ENCODE data around the gene PIGR. TPM values are rescaled to one million over a fixed set of nuclear protein-coding genes. Genes with fewer than 3 reads are reported as not detected.

The PIGR gene
- total RNA-seq, 1 donor from 2014 or later: not detected

- TF ChIP-seq CTCF (IDR thresholded peaks at IDR 0.05): no peak
- Mint-ChIP-seq H3K4me1 (ENCODE audit: unreplicated experiment) (no peaks in the 10 kb centered on the region), H3K36me3 (ENCODE audit: unreplicated experiment) (no peaks in the 10 kb centered on the region), H3K4me3 (ENCODE audit: unreplicated experiment) (no peak overlapping the region), H3K9me3 (ENCODE audit: unreplicated experiment) (no peaks in the 10 kb centered on the region), H3K27ac (ENCODE audit: unreplicated experiment) (no peak overlapping the region), H3K27me3 (ENCODE audit: unreplicated experiment) (peaks cover 38% of the 10 kb centered on the region)
- DNase-seq (ENCODE audit: extremely low spot score, unreplicated experiment): no peak
Measured at GRCh38 chr1:206974140-206974539, 27.9 kb upstream of the PIGR start.

DNA sequence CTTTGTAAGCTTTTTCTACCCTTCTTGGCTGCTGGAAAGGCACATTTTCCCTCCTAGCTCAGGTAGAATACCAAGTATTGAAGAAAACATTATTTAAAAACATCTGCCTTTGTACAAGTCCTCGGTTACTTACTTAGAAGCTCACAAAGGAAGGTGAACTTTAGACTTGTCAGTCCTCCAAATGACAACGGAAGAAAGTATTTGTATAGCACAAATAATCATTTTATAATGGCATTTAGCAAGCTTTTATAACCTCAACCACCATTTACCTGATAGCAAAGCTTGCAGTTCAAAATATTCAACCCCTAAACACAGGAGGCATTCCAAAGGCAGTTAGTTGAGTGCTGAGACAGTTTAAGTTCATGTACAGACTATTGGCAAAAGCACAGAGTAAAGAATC lies 26.5 kb upstream of the PIGR start:
- no peak for DNase-seq (ENCODE audit: extremely low spot score, unreplicated experiment)
- H3K27ac Mint-ChIP-seq (ENCODE audit: unreplicated experiment): no peak overlapping the region
- TF ChIP-seq CTCF (IDR thresholded peaks at IDR 0.05): no peak
- peaks cover 35% of the 10 kb centered on the region for H3K27me3 Mint-ChIP-seq (ENCODE audit: unreplicated experiment)
- H3K9me3 Mint-ChIP-seq (ENCODE audit: unreplicated experiment): no peaks in the 10 kb centered on the region
- no peaks in the 10 kb centered on the region for H3K4me1 Mint-ChIP-seq (ENCODE audit: unreplicated experiment)
- H3K4me3 Mint-ChIP-seq (ENCODE audit: unreplicated experiment): no peak overlapping the region
- H3K36me3 Mint-ChIP-seq (ENCODE audit: unreplicated experiment): no peaks in the 10 kb centered on the region

DNA sequence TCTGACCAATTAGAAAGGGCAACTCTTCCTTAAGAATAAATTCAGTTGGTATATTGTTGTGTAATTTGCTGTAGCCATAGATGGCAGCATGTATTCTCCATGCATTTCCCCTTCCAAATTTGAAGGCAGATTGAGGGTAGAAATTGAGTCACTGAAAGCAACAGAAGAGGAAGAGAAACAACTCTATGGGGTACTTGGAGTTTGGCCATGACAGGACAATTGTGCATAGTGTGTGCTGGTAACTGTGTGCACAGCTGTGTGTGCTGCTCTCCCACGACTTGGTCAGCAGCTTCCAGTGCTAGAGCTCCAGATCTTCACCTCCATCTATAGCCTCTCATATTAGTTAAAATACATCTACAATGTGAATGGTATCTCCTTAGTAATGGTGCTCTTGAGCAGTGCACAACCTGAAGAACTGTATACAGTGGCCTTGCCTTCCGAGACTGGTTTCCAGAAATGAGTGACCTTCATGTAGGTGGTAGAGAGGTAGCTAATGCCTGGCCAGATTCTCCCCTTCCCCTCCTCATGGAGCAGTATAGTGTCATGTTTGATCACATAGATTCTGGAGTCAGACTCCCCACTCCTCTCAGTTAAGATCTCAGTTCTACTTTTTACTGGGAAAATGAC lies 24.9 kb upstream of the PIGR start:
- no peak for TF ChIP-seq CTCF (IDR thresholded peaks at IDR 0.05)
- Mint-ChIP-seq H3K36me3 (ENCODE audit: unreplicated experiment) (no peaks in the 10 kb centered on the region), H3K27ac (ENCODE audit: unreplicated experiment) (no peak overlapping the region), H3K9me3 (ENCODE audit: unreplicated experiment) (no peaks in the 10 kb centered on the region), H3K4me1 (ENCODE audit: unreplicated experiment) (no peaks in the 10 kb centered on the region), H3K27me3 (ENCODE audit: unreplicated experiment) (peaks cover 24% of the 10 kb centered on the region), H3K4me3 (ENCODE audit: unreplicated experiment) (no peak overlapping the region)
- no peak for DNase-seq (ENCODE audit: extremely low spot score, unreplicated experiment)

GRCh38 chr1:206970446-206970845 lies 24.2 kb upstream of the PIGR start, which contains the start of gene FCAMR:
TSS of gene FCAMR (minus strand) at chr1:206970460. CDS start at chr1:206970125, 335 bp downstream.
- Mint-ChIP-seq H3K27me3 (ENCODE audit: unreplicated experiment) (peaks cover 24% of the 10 kb centered on the region), H3K4me1 (ENCODE audit: unreplicated experiment) (no peaks in the 10 kb centered on the region), H3K27ac (ENCODE audit: unreplicated experiment) (no peak within 1 kb of the TSS), H3K36me3 (ENCODE audit: unreplicated experiment) (no peaks in the 10 kb centered on the region), H3K9me3 (ENCODE audit: unreplicated experiment) (no peaks in the 10 kb centered on the region), H3K4me3 (ENCODE audit: unreplicated experiment) (no peak within 1 kb of the TSS)
- DNase-seq (ENCODE audit: extremely low spot score, unreplicated experiment): no peak
- TF ChIP-seq CTCF (IDR thresholded peaks at IDR 0.05): no peak

DNA sequence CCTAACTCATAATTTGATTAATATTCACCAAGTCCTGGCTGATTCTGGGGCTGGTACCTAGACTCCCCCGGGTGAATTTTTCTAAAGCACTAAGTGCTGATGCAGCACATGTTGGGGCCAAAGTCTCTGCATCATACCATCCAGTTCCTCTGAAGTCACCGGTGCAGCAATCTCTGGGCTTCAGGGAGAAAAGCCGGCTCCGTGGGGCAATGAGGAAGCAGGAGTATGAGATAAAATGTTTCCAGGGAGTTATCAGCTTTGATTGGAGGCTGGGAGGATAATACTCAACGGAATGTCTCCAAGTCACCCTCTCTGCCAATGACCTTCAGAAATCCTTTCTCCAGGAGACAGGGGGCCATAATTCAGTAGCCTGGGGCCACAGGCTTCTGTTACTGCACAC lies 22.8 kb upstream of the PIGR start:
- no peak for TF ChIP-seq CTCF (IDR thresholded peaks at IDR 0.05)
- H3K27me3 Mint-ChIP-seq (ENCODE audit: unreplicated experiment): peaks cover 24% of the 10 kb centered on the region
- no peaks in the 10 kb centered on the region for H3K4me1 Mint-ChIP-seq (ENCODE audit: unreplicated experiment)
- H3K4me3 Mint-ChIP-seq (ENCODE audit: unreplicated experiment): no peak overlapping the region
- no peak for DNase-seq (ENCODE audit: extremely low spot score, unreplicated experiment)
- H3K27ac Mint-ChIP-seq (ENCODE audit: unreplicated experiment): no peak overlapping the region
- no peaks in the 10 kb centered on the region for H3K36me3 Mint-ChIP-seq (ENCODE audit: unreplicated experiment)
- H3K9me3 Mint-ChIP-seq (ENCODE audit: unreplicated experiment): no peaks in the 10 kb centered on the region

Measured in osteocyte (in vitro differentiated cells).